ENCODE data around the gene GABARAPL1.

GRCh38 chr12:10213168-10214135 lies 775 bp downstream of the GABARAPL1 start:
- TF ChIP-seq POLR2AphosphoS5 (IDR thresholded peaks at IDR 0.05; ENCODE audit: low read depth) (peak; percentile 51; the same call in 1 of the 2 replicates), CTCF (IDR thresholded peaks at IDR 0.05; ENCODE audit: insufficient read depth, low read length) (no peak), GABPA (IDR thresholded peaks at IDR 0.05; ENCODE audit: low read depth) (no peak)

Measured in HL-60 (cell line).